Lower leg skin (tissue), 3 donors: ENCODE measurements around the gene CAMKK2.

Experiments used
- CTCF ChIP-seq, 3 donors: fragments of 450-650 bp; IDR thresholded peaks; one replicate each; pipeline ENCODE4 v1.5.1; 2016; ENCODE audit warnings: antibody characterized with exemption in 3 of 3, mild to moderate bottlenecking in 3 of 3, moderate library complexity in 2 of 3
- POLR2A ChIP-seq, 2 donors: fragments of 450-650 bp; IDR thresholded peaks; one replicate each; pipeline ENCODE4 v1.6.1; 2016 to 2017; ENCODE audit warnings: antibody characterized with exemption in 2 of 2, mild to moderate bottlenecking in 1 of 2, moderate library complexity in 1 of 2

- TF ChIP-seq CTCF (IDR thresholded peaks at IDR 0.05) (no peak), POLR2A (IDR thresholded peaks at IDR 0.05) (no peak)
Measured at GRCh38 chr12:121223292-121224285, 72.9 kb downstream of the CAMKK2 start.
